EL (cell line): Measurements from ENCODE around the gene NEK5.
"Not testable (repeated sequence)": the region's sequence is repeated elsewhere in the genome, so short reads cannot be mapped to it uniquely, and the experiment has no call there.

Experiments
- DNase-seq: peaks from one replicate; pipeline ENCODE4 v3.0.0-alpha.2; 2016

NEK5 gene

GRCh38 chr13:52061587-52061986 lies 67.3 kb downstream of the NEK5 start:
- DNase-seq, result no peak

GRCh38 chr13:52061064-52061463 lies 67.8 kb downstream of the NEK5 start:
- not testable (repeated sequence) for DNase-seq

- no peak for DNase-seq
Observed at GRCh38 chr13:52053460-52053859, 75.4 kb downstream of the NEK5 start.

GRCh38 chr13:52051400-52051799 lies 77.5 kb downstream of the NEK5 start:
- DNase-seq, result no peak

GRCh38 chr13:52048516-52048915 lies 80.4 kb downstream of the NEK5 start:
- DNase-seq, result peak; percentile 6

- DNase-seq, result no peak
Observed at GRCh38 chr13:52047463-52047862, 81.4 kb downstream of the NEK5 start.

GRCh38 chr13:52043675-52044074 lies 85.2 kb downstream of the NEK5 start:
- no peak for DNase-seq

GRCh38 chr13:52036037-52036436 lies 92.8 kb downstream of the NEK5 start:
- DNase-seq, result no peak

- DNase-seq, result no peak
Observed at GRCh38 chr13:52034616-52035226, 94.2 kb downstream of the NEK5 start.

- no peak for DNase-seq
Observed at GRCh38 chr13:52033039-52033438, 95.8 kb downstream of the NEK5 start.

- not testable (repeated sequence) for DNase-seq
Observed at GRCh38 chr13:52030401-52030800, 98.5 kb downstream of the NEK5 start.

GRCh38 chr13:52029569-52029968 lies 99.3 kb downstream of the NEK5 start:
- no peak for DNase-seq

- no peak for DNase-seq
Observed at GRCh38 chr13:52027832-52028231, 101.0 kb downstream of the NEK5 start.

GRCh38 chr13:52026246-52026626 lies 102.6 kb downstream of the NEK5 start:
- DNase-seq, result no peak

GRCh38 chr13:52025475-52026245 lies 103.2 kb downstream of the NEK5 start:
- no peak for DNase-seq

- DNase-seq, result no peak
Observed at GRCh38 chr13:52024481-52024880, 104.4 kb downstream of the NEK5 start, which contains the start of gene UTP14C. Gene UTP14C, plus strand, starts transcription at chr13:52024691. Its CDS starts 4,114 bp downstream, at chr13:52028805.

- no peak for DNase-seq
Observed at GRCh38 chr13:52022356-52022755, 106.5 kb downstream of the NEK5 start.

- no peak for DNase-seq
Observed at GRCh38 chr13:52020191-52020590, 108.7 kb downstream of the NEK5 start.

- DNase-seq, result no peak
Observed at GRCh38 chr13:52016296-52016695, 112.6 kb downstream of the NEK5 start.

GRCh38 chr13:52012512-52012836 lies 116.4 kb downstream of the NEK5 start:
- DNase-seq, result no peak

GRCh38 chr13:52011632-52012511 lies 117.0 kb downstream of the NEK5 start, which contains the start of gene ALG11:
Gene ALG11, plus strand, starts transcription at chr13:52012398. Its CDS starts 21 bp downstream, at chr13:52012419.
- peak; percentile 98 for DNase-seq

GRCh38 chr13:52010890-52011631 lies 117.8 kb downstream of the NEK5 start, which contains the start of gene ATP7B:
Gene ATP7B, minus strand, starts transcription at chr13:52011450. Its CDS starts 113 bp downstream, at chr13:52011337.
- peak; percentile 21 for DNase-seq

- no peak for DNase-seq
Observed at GRCh38 chr13:52009946-52010345, 118.9 kb downstream of the NEK5 start.
